GM23338 (cell line): ENCODE data around the gene MBNL3.

ENCODE experiments used
- CREB1 ChIP-seq: fragments of 250-450 bp; sonication (Bioruptor Pico); IDR thresholded peaks from 2 replicates; pipeline ENCODE4 v1.5.0; 2020; ENCODE audit warnings: low read depth, mild to moderate bottlenecking, moderate library complexity
- CTCF ChIP-seq, 2 experiments: fragments of 200-600 bp in 1 of 2; sonication (generic) in 1 of 2; conservative IDR thresholded peaks; 2 replicates each; pipeline versions ENCODE4 v1.5.1 to v1.6.1; 2016 to 2017; ENCODE audit warnings: antibody characterized with exemption in 2 of 2, low read depth in 2 of 2, mild to moderate bottlenecking in 2 of 2, moderate library complexity in 1 of 2
- ETS1 ChIP-seq: IDR thresholded peaks from 2 replicates; pipeline ENCODE4 v1.6.1; 2016; ENCODE audit warnings: antibody characterized with exemption
- EZH2 ChIP-seq: fragments of 200-600 bp; sonication (generic); IDR thresholded peaks from one replicate; pipeline ENCODE4 v1.8.0; 2017; ENCODE audit warnings: antibody characterized with exemption, mild to moderate bottlenecking, low read depth; ENCODE audit not compliant: unreplicated experiment
- EZH2phosphoT487 ChIP-seq: fragments of 200-600 bp; sonication (generic); IDR thresholded peaks from one replicate; pipeline ENCODE4 v1.8.1; 2018; ENCODE audit warnings: antibody characterized with exemption; ENCODE audit not compliant: unreplicated experiment
- JUNB ChIP-seq: IDR thresholded peaks from one replicate; pipeline ENCODE4 v1.6.1; 2016; ENCODE audit warnings: antibody characterized with exemption; ENCODE audit not compliant: unreplicated experiment
- POLR2AphosphoS5 ChIP-seq: IDR thresholded peaks from 2 replicates; pipeline ENCODE4 v1.6.1; 2016; ENCODE audit warnings: antibody characterized with exemption, low read depth
- REST ChIP-seq: IDR thresholded peaks from one replicate; pipeline ENCODE4 v1.6.1; 2018; ENCODE audit warnings: antibody characterized with exemption; ENCODE audit not compliant: unreplicated experiment
- ZNF114 ChIP-seq: fragments of 250-450 bp; sonication (Bioruptor Pico); IDR thresholded peaks from 2 replicates; pipeline ENCODE4 v1.5.0; 2020; ENCODE audit warnings: mild to moderate bottlenecking, moderate library complexity

- TF ChIP-seq CTCF (conservative IDR thresholded peaks at IDR 0.05; ENCODE audit: low read depth in 2 of 2) (no peak), POLR2AphosphoS5 (no peak), EZH2phosphoT487 (no peak), REST (no peak), EZH2 (no peak), ETS1 (no peak), CREB1 (CRISPR knock-in tag) (no peak), ZNF114 (CRISPR knock-in tag) (no peak), JUNB (no peak)
Observed at GRCh38 chrX:132393485-132393884, 95.4 kb downstream of the MBNL3 start.
